GM19452 (cell line): ENCODE data around the gene GABRR2.
"Not testable (repeated sequence)": the region's sequence is repeated elsewhere in the genome, so short reads cannot be mapped to it uniquely, and the experiment has no call there.

Source experiments
- ATAC-seq: cut with Tn5 transposase; IDR thresholded peaks from one replicate; pipeline ENCODE4 v1.9.1; 2021; ENCODE audit not compliant: unreplicated experiment

GABRR2 gene

GRCh38 chr6:89260832-89261231 lies 54.3 kb downstream of the GABRR2 start:
- ATAC-seq = no peak

DNA sequence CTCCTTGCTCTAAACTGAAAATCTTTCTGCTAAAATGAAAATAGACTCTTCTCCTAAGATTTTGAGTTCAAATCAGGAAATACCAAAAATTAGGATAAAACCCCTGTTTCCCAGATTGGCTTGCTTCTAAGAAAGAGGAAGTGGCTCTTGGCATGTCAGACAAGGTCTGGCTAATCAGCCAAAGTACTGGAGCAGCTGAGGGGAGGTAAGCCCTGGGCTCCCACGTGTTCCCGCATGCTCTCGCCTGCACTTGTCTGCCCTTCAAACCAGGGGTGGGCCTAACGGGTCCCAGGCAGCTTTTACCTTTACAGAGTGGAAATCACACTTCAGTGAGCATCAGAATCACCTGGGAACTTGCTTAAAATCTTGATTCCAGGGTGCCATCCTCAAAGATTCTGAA lies 54.8 kb downstream of the GABRR2 start:
- ATAC-seq = no peak

- no peak for ATAC-seq
These were observed 56.2 kb downstream of the GABRR2 start for GRCh38 chr6:89258912-89259311.

DNA sequence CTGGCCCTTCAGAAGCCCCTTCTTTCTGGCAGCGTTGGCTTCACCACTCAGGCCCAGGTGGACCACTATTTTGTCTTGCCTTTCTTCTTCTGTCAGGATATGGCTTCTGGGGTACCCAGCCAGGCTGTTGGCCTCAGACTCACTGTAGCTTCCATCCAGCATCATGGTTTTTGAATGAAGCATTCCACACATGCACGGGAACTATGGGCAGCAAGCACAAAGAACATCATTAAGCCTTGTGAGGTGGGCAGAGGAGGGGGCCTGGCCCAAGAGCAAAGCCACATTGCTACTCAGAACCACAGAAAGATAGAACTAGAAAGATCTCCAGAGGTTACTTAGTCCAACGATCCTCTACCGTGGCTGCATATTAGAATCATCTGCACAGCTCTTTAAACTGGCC lies 57.3 kb downstream of the GABRR2 start:
- ATAC-seq = no peak

DNA sequence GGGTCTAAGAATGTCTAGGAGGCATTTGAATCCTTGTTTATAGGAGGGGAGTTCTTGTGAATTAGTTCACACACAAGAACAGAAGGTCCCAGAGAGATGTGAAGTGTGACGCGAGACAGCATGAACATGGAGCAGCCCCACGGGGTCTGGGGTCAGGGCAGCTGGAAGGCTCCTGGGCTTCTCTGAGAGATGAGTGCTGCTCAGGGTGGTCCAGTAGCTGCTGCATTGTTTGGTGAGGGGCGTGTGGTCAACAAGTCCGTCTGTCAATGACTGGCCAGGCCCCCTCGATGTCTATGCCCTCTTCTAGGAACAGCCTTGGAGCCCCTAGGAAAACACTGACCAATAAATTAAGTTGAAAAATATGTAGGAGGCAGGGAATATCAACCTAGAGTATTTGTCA lies 57.8 kb downstream of the GABRR2 start:
- no peak for ATAC-seq

DNA sequence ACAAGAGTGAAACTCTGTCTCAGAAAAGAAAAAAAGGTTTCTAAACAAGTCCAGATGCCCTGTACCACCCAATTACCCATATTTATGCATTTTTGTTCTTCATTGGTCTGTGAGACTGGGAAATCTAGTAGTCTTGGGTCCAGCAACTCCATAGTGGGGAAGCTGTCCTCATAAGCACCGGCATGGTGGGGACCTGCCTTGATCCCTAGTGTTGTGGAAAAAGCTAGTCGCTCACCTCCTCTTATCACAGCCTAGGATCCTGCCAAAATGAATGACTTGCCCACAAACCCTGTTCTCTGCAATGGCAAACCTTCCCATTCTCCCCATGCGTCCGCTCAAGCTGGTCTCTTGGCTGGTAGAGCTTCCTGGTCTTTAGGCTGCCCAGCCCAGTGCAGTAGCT lies 59.7 kb downstream of the GABRR2 start:
- ATAC-seq = no peak

GRCh38 chr6:89254569-89254968 lies 60.5 kb downstream of the GABRR2 start:
- no peak for ATAC-seq

GRCh38 chr6:89252907-89253306 lies 62.2 kb downstream of the GABRR2 start:
- ATAC-seq = no peak

GRCh38 chr6:89251976-89252375 lies 63.1 kb downstream of the GABRR2 start:
- no peak for ATAC-seq

DNA sequence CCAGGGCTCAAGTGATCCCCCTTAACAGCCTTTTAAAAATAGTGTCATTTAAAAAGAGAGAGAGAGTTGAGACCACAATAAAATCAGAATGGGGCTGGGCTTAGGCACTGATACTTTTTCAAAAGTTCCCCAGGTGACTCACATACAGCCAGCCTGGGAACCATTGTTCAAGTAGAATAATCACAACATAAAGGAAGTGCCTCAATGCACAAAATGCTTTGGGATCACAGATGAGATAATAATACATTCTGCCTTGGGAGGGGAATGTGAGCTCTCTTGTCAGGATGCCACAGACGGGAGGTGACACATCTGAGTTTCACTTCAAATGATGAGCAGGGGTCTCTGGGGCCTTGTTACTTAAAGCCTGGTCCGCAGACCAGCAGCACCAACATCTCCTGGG lies 63.9 kb downstream of the GABRR2 start:
- no peak for ATAC-seq

- no peak for ATAC-seq
These were observed 64.9 kb downstream of the GABRR2 start for GRCh38 chr6:89250239-89250638.

GRCh38 chr6:89244241-89244985 lies 70.7 kb downstream of the GABRR2 start:
- ATAC-seq = no peak

DNA sequence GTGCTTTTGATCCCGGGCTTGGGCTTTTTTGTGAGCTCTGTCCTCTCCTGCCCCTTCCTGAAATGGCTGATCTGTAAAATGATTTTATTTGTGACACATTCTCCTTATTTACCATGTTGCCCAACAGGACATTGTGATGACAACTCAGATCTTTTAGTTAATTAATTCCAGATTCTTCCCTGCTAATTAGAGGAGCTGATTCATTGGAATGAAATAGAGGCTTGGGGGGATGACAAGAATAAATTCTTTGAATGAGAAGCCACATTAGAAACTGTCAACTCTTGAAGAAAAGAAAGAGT lies 71.8 kb downstream of the GABRR2 start:
- no peak for ATAC-seq

DNA sequence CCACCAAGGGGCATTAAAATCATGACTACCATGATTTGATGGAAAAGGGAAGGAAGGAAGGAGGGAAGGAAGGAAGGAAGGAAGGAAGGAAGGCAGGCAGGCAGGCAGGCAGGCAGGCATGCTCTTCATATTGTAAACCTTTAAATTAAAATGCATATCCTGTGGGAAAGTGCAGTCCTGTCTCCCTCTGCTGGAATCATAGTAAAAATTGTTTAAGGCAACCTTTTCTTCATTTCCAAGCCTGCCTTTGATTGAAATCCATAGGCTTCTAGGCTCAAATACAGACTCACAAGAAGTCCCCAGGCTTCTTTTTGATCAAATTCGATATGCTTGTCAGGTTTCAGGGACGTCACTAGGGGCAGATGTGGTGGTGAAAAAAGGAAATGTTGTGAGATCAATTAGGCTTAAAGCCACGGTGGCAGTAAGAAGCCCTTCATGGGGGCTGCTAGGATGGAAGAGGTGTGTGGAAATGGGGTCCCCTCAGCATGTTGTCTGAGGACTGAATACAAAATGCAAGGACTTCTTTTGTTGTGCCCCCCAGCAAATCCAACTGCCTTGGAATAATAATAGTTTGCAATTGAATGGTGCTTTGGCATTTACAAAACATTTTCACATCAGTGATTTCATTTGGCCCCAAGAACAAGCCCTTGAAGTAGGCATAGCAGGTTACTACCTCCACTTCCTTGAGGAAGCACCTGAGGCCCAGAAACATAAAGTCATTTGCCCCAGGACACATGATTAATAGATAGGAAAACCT lies 72.3 kb downstream of the GABRR2 start:
- no peak for ATAC-seq

DNA sequence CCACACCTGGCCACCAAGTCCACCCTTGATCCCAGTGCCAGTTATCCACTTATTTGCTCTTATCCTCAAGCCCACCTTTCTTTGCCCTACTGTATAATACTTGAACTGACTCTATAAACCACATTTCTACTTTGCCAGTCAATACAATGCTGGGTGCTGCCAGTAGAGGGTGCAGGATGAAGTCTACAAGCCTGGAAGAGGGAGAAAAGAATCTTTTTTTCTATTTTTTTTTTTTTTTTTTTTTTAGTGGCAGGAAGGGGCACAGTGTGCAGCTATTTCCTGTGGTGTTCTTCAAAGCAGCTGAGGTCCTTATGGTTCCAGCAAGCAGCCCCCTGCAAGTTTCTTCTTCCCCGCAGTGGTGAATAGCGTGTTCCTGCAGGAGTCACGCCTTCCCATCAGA lies 75.8 kb downstream of the GABRR2 start:
- no peak for ATAC-seq

GRCh38 chr6:89237158-89237557 lies 77.9 kb downstream of the GABRR2 start:
- no peak for ATAC-seq

DNA sequence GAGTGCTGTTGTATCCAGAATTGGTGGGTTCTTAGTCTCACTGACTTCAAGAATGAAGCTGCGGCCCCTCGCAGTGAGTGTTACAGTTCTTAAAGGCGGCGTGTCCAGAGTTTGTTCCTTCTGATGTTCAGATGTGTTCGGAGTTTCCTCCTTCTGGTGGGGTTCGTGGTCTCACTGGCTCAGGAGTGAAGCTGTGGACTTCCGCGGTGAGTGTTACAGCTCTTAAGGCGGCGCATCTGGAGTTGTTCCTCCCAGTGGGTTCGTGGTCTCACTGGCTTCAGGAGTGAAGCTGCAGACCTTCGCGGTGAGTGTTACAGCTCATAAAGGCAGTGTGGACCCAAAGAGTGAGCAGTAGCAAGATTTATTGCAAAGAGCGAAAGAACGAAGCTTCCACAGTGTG lies 81.5 kb downstream of the GABRR2 start:
- not testable (repeated sequence) for ATAC-seq

GRCh38 chr6:89222712-89223039 lies 92.4 kb downstream of the GABRR2 start:
- ATAC-seq = no peak

DNA sequence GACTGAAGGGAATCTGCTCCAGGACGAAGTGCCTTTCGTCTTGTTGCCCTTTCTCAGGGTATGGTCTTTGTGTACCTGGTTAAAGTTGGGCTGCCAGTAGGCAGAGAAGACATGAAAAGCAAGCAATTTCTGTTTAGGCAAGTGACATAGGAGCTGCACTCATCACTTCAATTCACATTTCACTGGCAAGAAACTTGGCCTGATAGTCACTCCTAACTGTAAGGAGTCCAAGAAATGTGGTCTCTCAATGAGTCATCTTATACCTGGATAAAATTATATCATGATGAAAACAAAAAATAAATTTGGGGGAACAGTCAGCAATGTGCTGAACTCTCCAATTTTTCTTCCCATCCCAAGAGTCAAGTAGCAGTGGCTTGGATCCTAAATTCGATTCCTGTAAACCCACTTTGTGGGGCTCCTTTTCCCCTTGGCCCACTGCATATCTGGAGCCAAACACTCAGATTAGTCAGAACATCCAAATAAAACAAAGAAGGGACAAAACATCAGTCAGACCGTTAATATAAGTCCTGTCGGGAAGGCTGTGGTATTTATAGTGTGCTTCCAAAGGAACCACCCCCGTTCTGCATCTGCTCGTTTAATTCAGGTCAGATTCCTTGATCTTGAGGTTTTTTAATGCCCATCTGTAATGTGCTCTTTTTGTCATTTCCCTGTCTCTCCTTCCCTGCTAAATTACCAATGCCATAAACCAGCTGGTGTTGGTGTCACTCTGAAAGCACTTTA lies 93.0 kb downstream of the GABRR2 start:
- ATAC-seq = no peak

DNA sequence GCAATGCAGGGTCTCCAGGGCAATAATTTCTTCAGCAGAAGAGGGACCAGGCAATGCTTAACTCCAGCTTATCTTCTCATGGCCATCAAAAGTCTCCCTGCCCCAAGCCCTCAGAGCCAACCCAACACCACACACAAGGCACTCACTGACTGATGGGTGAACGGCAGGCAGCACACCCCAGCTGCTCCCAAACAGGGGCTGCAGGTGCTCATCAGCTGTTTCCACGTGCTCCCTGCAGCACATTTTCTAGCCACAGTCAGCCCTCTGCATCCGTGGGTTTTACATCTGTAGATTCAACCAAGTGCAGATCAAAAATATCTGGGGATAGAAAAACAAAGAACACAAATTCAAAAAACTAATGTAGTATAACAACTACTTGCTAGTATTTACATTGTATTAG lies 94.0 kb downstream of the GABRR2 start:
- ATAC-seq = no peak

- no peak for ATAC-seq
These were observed 97.7 kb downstream of the GABRR2 start, which contains the start of gene GABRR1 for GRCh38 chr6:89217299-89217910. TSS of gene GABRR1 (minus strand) at chr6:89217358. CDS start at chr6:89217322, 36 bp downstream.

DNA sequence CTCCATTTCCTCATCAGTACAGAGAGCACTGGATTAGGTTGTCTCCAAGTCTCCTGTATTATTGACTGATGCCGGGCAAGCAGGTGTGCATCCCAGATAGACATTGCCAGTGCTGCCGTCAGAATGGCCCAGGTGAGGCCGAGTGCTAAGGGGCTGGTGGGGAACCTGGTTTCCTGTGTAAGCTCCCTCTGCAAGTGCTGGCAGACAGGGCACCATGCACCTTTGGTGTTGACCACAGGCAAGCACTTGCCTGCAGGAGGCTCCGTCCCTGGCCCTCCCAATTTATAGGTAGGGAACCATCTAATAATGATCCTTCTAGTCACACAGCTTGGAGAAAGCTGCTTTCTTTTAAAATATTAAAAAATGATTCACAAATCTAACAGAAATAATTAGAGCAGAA lies 98.7 kb downstream of the GABRR2 start:
- no peak for ATAC-seq
